ENCODE data around the gene DHX57. TPM values are rescaled to one million over a fixed set of nuclear protein-coding genes. Genes with fewer than 3 reads are reported as not detected.

The DHX57 gene
- total and polyA plus RNA-seq, 2 experiments from 2014 or later, result 14.7 to 23.0 TPM

DNA sequence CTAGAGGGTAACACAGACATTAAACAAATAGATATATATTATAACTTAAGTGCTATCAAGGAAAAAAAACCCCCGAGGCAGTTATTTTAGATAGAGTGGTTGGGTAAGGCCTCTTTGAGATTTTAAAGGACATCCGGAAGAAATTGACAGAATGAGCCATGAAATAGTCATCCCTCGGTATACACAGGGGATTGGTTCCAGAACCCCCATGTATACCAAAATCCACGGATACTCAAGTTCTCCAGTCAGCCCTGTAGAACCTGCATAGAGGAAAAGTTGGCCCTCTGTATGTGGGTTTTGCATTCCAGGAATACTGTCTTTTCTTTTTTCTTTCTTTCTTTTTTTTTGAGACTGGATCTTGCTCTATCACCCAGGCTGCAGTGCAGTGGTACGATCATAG lies 2.0 kb downstream of the DHX57 start:
- no peak overlapping the region for H3K4me3 ChIP-seq
- H3K36me3 ChIP-seq, result no peaks in the 10 kb centered on the region
- TF ChIP-seq, protein P1, sequence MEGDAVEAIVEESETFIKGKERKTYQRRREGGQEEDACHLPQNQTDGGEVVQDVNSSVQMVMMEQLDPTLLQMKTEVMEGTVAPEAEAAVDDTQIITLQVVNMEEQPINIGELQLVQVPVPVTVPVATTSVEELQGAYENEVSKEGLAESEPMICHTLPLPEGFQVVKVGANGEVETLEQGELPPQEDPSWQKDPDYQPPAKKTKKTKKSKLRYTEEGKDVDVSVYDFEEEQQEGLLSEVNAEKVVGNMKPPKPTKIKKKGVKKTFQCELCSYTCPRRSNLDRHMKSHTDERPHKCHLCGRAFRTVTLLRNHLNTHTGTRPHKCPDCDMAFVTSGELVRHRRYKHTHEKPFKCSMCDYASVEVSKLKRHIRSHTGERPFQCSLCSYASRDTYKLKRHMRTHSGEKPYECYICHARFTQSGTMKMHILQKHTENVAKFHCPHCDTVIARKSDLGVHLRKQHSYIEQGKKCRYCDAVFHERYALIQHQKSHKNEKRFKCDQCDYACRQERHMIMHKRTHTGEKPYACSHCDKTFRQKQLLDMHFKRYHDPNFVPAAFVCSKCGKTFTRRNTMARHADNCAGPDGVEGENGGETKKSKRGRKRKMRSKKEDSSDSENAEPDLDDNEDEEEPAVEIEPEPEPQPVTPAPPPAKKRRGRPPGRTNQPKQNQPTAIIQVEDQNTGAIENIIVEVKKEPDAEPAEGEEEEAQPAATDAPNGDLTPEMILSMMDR (IDR thresholded peaks at IDR 0.05; ENCODE audit: low read depth, low read length), result no peak
- H3K4me1 ChIP-seq (ENCODE audit: low read depth), result peaks cover 6% of the 10 kb centered on the region
- DNase-seq (ENCODE audit: low read depth in 1 of 2, low spot score in 1 of 2), result no peak
- H3K27ac ChIP-seq, result no peak overlapping the region
- H3K27me3 ChIP-seq, result no peaks in the 10 kb centered on the region
- no peaks in the 10 kb centered on the region for H3K9me3 ChIP-seq (ENCODE audit: low read depth)

- Histone ChIP-seq H3K27me3 (no peaks in the 10 kb centered on the region), H3K9me3 (ENCODE audit: low read depth) (no peaks in the 10 kb centered on the region), H3K4me3 (no peak overlapping the region), H3K27ac (no peak overlapping the region), H3K4me1 (ENCODE audit: low read depth) (peaks cover 3% of the 10 kb centered on the region), H3K36me3 (no peaks in the 10 kb centered on the region)
- DNase-seq (ENCODE audit: low read depth in 1 of 2, low spot score in 1 of 2), result no peak
- TF ChIP-seq, protein P1 (IDR thresholded peaks at IDR 0.05; ENCODE audit: low read depth, low read length), result no peak
Observed at GRCh38 chr2:38871432-38871831, 4.3 kb downstream of the DHX57 start.

DNA sequence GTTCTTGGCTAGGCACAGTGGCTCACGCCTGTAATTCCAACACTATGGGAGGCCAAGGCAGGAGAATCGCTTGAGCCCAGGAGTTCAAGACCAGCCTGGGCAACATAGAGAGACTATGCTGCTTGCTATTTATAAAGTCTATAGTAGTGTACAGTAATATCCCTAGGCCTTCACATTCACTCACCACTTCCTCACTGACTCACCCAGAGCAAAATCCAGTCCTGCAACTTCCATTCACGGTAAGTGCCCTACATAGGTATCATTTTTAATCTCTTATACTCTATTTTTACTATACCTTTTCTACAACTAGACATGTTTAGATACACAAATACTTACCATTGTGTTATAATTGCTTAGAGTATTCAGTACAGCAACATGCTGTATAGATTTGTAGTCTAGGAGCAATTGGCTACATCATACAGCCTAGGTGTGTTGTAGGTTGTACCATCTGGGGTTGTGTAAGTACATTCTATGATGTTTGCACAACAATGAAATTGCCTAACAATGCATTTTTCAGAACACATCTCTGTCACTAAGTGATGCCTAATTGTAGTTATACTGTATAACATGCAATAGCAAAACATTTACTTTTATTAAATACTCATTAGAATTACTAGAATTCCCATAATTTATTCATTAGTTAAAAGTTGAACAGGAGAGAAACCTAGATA lies 8.8 kb downstream of the DHX57 start:
- Histone ChIP-seq H3K4me1 (ENCODE audit: low read depth) (no peaks in the 10 kb centered on the region), H3K9me3 (ENCODE audit: low read depth) (no peaks in the 10 kb centered on the region), H3K27ac (no peak overlapping the region), H3K4me3 (no peak overlapping the region), H3K27me3 (no peaks in the 10 kb centered on the region), H3K36me3 (peaks cover 12% of the 10 kb centered on the region)
- DNase-seq (ENCODE audit: low read depth in 1 of 2, low spot score in 1 of 2), result no peak
- TF ChIP-seq, protein P1 (IDR thresholded peaks at IDR 0.05; ENCODE audit: low read depth, low read length), result no peak

- Histone ChIP-seq H3K27me3 (no peaks in the 10 kb centered on the region), H3K4me3 (no peak overlapping the region), H3K36me3 (peaks cover 36% of the 10 kb centered on the region), H3K27ac (no peak overlapping the region), H3K4me1 (ENCODE audit: low read depth) (no peaks in the 10 kb centered on the region), H3K9me3 (ENCODE audit: low read depth) (no peaks in the 10 kb centered on the region)
- TF ChIP-seq, protein P1 (IDR thresholded peaks at IDR 0.05; ENCODE audit: low read depth, low read length), result no peak
- DNase-seq (ENCODE audit: low read depth in 1 of 2, low spot score in 1 of 2), result no peak
Observed at GRCh38 chr2:38863061-38863695, 12.6 kb downstream of the DHX57 start.

- Histone ChIP-seq H3K27me3 (no peaks in the 10 kb centered on the region), H3K27ac (no peak overlapping the region), H3K4me1 (ENCODE audit: low read depth) (no peaks in the 10 kb centered on the region), H3K36me3 (peaks cover 41% of the 10 kb centered on the region), H3K4me3 (no peak overlapping the region), H3K9me3 (ENCODE audit: low read depth) (no peaks in the 10 kb centered on the region)
- TF ChIP-seq, protein P1 (IDR thresholded peaks at IDR 0.05; ENCODE audit: low read depth, low read length), result no peak
- DNase-seq (ENCODE audit: low read depth in 1 of 2, low spot score in 1 of 2), result no peak
Observed at GRCh38 chr2:38862476-38862875, 13.3 kb downstream of the DHX57 start.
